HG03378 (cell line): ENCODE measurements around the gene GFM1.

Experiments used
- ATAC-seq: cut with Tn5 transposase; IDR thresholded peaks from one replicate; pipeline ENCODE4 v1.9.1; 2021; ENCODE audit warnings: mild to moderate bottlenecking, moderate library complexity; ENCODE audit not compliant: unreplicated experiment

GFM1 gene

DNA sequence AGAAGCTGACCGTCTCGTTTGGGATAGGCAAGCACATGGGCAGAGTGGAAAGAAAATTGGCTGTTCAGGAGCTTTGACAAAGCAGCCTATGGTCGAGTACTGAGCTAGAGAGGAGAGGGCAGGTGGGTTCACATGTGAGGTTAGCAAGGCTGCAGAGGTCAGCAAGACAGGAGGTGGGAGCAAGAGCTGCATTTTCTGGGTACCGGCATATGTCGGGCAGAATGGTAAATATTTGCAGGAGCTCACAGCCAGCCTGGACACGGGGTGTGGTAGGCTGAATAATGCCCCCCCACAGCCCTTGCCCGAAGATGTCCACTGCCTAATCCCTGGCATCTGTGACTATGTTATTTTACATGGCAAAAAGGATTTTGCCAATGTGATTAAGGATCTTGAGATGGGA, 79.7 kb downstream of the GFM1 start:
- ATAC-seq = no peak

DNA sequence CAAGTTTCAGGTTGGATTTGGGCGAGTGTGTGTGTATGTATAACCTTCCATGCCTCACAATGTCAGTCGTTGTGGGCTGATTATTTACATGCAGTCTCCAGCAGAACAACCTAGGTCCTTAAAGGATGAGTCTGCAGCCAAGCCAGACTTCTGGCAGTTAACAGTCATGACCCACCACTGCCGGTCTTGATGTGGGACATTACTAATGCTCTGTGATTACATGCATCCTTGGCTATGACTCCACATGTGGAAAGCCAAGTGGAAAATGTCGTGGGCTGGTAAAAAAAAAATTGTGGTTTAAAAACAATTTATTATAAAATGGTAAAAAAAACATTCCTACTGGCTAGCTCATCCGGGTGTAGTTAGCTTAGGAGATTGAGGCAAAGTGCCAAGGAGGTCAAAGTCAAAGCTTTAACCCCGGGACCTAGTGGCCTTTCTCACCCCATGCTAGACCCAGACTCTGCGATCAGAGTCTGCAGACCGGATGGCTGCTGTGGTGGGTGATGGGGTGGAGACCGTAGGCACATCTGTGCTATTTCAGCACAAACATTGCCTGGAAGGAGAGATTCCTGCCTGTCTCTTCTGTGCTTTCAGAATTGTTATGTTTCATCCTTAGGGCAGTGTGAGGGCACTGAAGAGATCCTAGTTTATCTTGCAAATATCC, 81.2 kb downstream of the GFM1 start:
- no peak for ATAC-seq

DNA sequence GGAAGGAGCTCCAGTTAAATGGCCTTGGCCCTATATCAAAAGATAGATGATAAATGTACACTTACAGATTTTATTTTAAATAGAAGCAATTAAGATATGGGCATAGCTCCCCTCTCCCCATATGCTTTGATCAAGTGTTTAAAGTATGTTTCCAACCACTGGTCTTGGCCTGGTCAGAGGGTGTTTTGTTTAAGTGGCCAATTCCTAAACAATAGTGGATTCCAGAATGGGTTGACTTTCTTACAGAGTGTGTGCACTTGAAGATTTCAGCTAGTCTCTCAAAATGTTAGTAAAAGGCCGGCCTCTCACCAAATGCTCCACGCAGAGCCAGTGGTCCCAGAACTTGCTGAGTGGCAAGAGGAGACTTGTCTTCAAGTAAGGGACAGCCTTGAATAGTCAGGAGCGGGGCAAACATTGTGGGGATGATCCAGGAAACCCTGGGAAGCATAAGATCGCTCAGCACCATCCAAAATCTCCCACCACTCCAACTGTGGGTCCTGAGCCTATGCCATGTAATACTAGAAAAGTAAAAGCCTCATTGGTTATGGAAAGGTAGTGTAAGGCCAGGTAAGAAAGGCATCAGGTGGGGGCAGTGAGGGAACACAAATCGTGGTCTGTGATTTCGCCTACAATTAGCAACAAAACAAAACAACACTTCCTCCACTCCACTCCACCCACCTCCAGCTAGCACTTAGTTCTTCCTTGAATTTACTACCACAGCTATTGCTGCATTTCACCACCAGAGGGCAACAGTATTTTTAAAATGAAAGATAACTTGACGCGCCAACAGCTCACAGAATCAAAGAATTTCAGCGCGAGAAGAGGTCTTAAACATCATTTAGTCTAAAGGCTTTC, 83.1 kb downstream of the GFM1 start:
- peak; percentile 67 for ATAC-seq

DNA sequence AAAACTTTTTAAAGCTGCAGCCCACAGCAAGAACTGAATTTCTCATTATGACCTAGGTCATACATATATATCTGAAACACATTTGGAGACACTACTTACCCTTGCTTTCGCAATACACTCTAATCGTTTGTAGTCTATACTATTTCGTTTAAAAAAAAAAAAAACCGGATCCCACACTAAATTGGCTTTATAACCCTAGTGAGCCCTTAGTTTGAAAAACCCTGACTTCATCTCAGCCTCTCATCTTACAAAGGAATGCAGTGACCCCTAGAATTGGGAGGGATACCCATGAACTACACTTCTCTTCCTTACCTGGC, 83.7 kb downstream of the GFM1 start:
- ATAC-seq = no peak

DNA sequence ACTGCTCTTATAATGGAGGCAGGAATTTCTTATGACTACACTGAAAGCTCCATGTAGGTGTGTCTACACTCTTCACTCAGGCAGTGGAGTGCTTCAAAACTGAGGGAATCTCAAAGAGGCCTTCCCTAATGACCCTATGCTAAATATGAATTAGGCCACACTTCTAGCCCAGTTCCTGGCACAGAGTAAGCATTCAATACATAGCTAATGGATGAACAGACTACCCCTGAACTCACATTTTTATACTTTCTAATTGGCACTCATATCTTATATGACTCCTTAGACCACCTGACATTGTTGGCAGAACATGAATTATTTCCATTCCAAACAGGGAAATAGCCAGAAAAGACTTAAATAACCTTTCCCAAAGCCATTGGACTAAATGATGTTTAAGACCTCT, 84.5 kb downstream of the GFM1 start:
- ATAC-seq = no peak

DNA sequence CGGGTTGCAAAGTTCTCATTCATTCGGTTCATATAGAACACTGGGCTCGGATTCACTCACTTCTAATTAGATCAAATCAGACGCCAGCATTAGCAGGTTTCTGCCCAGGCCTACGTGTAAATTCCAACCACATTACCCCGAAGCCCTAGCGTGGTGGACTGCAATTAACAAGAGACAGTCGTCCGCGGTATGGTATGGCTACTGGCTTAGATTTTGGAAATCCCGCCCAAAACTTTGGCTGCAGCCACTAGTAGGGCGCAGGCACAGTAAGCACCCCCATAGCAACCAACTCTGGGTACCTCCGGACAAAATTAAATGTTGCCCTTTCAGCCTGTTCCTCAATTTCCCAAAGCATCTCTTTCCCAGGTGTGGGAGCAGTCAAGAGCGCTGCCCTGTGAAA, 87.2 kb downstream of the GFM1 start:
- no peak for ATAC-seq

DNA sequence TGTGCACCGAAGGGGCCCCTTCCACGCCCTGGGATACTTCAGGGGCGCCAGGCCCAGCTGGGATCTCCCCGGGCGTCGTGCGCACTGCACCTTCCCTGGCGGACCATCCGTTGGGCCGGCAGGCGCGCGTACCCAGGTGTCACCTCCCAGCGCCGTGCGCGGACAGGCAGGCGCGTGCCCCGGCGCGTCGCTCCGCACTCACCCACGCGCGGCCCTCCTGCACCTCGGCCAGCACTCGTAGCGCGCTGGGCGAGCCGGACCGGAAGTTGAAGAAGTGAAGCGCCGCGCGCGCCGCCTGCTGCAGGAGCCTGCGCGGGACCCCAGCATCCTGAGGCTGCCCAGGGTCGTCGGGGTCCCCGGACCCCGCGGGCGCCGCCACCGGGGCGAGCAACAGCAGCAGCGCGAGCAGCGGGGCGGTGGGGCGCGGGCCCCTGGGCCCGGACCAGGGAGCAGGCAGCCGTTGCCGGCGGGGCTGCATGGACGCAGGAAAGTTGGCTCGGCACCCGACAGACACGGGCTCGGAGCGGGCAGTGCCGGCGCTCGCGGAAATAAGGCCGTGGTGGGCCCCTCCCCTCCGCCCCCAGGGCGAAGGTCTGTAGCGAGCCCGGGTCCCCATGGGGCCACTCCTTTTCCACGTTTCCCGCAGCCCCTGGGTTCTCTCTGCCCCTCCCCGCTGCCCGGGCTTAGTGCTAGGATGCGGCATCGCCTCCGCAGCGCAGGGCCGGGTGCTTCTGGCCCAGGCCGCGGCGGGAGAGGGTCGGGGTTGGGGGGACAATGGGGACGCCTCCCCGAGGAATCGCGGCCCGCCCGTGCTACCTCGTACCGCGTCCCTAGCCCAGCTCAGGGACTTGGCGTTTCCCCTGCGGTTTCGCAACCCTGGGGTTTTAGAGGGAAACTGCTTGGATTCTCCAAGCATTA, 87.9 kb downstream of the GFM1 start, which contains the start of gene RARRES1:
Gene RARRES1, minus strand, starts transcription at position 520 of the 918 bp plus-strand sequence. Its CDS starts 42 bp downstream, at position 478.
- peak; percentile 58 for ATAC-seq

DNA sequence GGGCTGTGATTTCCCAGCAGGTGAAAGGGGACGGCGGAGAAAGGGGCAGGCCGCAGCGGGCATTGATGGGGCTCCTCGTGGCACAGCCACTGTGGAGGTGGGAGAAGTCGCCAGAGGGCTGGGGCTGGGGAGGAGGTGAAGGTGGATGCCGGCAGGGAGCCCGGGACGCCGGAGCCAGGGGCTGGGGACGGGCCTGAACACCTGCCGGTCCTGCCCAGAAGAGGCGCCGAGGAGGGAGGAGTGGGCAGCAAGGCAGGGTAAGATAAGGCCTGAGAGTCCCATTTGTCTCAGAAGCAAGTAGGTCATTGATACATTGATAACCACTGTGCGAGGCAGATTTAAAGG, 88.5 kb downstream of the GFM1 start:
- ATAC-seq = no peak

DNA sequence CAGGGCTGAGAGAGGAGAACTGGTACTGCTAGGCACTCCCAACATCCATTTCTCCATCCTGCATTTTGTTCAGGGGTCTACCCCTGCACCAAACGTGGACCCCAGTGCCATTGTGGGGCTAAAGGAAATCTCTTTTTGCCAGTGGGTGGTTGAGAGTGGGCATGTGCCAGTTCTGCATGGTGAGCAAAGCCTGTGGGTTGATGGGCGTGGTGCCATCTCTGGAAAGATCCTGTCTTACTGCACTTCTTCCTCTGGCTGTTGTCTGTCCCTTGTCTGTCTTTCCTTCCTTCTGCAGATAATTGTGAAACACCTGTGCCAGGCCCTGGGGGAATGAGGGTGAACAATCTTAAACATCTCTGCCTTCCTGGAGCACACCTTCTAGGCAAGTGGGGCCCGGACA, 89.3 kb downstream of the GFM1 start:
- ATAC-seq = no peak

DNA sequence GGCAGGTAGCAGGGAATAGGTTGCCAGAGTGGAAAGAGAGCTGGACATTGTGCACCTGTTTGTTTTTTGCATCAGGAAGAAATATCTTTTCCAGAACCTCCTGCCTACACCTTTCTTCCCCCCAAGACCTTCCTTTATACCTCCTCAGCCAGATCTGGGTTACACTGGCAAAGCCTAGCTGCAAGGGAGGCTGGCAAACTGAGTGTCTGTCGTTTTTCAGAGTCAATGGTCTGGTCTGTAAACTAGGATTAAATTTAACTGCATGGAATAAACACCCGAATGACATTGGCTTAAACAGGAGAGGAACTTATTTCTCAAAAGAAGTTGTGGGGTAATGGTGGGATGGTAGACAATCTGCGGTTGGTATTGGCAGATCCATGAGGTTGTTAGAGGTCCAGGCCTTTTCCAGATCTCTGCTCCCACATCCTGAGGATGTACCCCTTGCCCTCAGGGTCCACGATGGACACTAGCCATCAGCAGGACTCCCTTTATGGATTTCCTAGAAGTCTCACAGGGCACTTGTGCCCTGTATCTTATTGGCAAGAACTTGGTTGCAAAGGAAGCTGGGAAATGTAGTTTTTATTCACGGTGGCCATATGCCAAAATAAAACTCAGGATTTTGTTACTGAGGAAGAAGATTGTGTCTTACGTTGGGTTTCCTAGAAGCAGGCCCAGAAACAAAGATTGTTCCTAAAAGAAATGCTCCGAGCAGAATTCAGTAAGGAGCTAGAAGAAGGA, 91.1 kb downstream of the GFM1 start:
- no peak for ATAC-seq

DNA sequence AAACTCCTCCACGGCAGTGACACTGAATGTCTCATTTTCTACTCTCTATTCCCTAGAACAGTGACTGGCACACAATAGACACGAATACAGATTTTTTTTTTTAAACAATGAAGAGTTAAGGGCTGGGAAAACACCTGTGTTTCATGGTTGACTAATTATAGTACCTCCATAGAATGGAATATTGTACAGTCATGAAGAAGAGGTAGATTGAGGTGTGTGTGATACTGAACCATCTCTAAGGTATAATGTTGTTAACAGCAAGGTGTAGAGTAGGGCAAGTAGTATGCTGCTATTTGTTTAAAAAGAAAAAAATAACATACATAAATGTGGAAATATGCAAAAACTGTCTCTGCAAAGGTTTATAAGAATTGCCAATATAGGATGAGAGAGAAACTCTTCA, 93.1 kb downstream of the GFM1 start:
- ATAC-seq = no peak

DNA sequence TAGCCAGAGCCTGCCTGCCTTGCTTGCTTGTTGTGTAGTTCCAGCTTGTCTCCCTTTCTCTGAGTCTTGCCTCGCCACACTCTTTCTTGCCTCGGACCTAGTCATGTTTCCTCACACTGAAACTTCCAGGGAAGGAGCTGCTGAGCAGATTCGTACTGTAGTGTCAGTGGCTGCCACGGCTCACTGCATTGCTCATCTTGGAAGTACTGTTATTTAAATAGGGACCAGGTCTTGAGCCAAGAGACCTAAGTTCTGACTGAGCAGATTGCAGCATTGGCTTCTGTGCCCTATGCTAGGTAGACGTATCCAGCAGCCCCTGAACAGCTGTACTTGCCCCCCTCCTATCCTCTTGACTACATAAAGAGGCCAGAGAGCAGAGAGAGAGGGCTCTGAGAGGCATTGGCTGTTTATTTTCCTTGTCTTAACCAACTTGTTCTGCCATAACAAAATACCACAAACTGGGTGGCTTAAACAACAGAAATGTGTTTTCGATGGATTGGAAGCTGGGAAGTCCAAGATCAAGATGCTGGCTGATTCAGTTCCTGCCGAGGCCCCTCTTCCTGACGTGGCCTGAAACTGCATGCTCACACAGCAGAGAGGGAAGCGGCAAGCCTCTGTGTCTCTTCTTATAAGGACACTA, 93.8 kb downstream of the GFM1 start:
- no peak for ATAC-seq

DNA sequence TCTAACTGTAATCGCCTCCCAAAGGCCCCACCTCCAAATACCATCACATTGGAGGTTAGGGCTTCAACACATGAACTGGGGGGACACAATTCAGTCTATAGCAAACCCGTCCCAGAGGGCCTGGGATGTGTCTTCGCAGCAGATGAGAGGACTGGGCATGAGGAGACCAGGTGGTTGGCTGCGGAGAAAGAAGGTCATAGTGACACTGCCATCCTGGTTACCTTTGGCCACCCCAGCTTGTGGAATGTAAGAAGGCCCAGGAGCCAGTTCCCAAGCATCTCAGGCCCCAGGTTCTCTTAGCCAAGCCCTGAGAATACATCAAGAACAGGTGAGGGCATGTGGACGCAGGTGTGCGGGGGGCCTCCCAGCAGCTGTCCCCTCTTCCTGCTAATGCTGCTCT, 94.3 kb downstream of the GFM1 start:
- no peak for ATAC-seq

DNA sequence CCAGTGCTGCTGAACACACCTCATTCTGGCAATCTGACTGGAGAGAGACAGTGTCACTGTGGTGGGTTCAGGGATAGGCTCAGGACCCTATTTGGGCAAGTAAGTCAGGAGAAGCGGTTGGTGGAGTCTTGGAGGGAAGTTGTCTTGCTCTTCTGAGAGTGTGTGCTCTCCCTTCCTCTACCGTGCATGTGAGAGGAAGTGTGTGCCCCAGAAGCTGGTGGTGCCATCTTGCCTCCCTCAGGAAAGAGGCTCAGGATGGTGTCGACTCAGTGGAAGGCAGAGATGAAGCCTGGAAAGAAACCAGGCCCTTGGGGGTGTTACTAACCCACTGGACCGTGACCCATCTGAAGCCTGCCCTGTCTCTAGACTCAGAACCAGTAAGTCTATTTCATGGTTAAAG, 94.8 kb downstream of the GFM1 start:
- ATAC-seq = no peak

DNA sequence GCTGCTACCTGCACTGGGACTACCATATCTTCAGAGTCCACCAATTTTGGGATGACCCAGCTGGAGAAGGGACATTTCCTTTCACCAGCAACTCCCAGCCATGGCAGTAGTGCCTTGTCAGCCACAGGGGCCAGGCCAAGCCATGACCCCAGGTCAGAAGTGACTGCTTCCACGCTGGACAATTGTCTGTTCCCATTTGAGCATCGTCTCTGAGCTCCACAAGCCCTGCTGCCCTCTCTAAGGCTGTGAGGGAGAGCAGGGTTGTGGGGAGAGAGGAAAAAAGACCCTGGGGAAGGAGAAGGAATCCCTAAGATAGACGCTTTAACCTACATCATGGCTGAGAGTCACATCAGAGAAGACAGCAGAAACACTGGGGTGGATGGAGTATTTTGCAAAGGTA, 95.3 kb downstream of the GFM1 start:
- ATAC-seq = no peak
